OCI-LY3 (cell line): ENCODE results near the gene TPO.

ENCODE experiments used
- H2AFZ ChIP-seq: fragments of 200-600, 300-600 bp; shearing (Covaris generic); 2 replicates; pipeline ENCODE4 v1.6.0; 2014; ENCODE audit warnings: antibody characterized with exemption, low read depth, low read length
- H3K27ac ChIP-seq: fragments of 200-600, 300-600 bp; sonication (generic); 2 replicates; pipeline ENCODE4 v1.5.1; 2014; ENCODE audit warnings: mild to moderate bottlenecking, low read length, moderate library complexity, mixed read lengths
- H3K27me3 ChIP-seq: fragments of 200-600, 300-600 bp; sonication (generic); 2 replicates; pipeline ENCODE4 v1.6.1; 2014; ENCODE audit warnings: low read depth, low read length, mixed read lengths
- H3K36me3 ChIP-seq: fragments of 200-600, 300-600 bp; sonication (generic); replicated peaks from 2 replicates; pipeline ENCODE3; 2014; ENCODE audit warnings: low read depth, low read length, mixed read lengths
- H3K4me1 ChIP-seq: fragments of 300-600, 200-600 bp; sonication (generic); 2 replicates; pipeline ENCODE4 v1.6.1; 2014; ENCODE audit warnings: low read length, mixed read lengths
- H3K4me2 ChIP-seq: fragments of 200-600, 300-600 bp; sonication (generic); 2 replicates; pipeline ENCODE4 v1.6.1; 2014; ENCODE audit warnings: low read length, mixed read lengths
- H3K4me3 ChIP-seq: fragments of 300-600, 200-600 bp; sonication (generic); 2 replicates; pipeline ENCODE4 v1.5.1; 2014; ENCODE audit warnings: antibody characterized with exemption, mild to moderate bottlenecking, low read length, moderate library complexity
- H3K79me2 ChIP-seq: fragments of 300-600, 200-600 bp; shearing (Covaris generic); 2 replicates; pipeline ENCODE4 v1.6.1; 2014; ENCODE audit warnings: mild to moderate bottlenecking, low read length, mixed read lengths
- H3K9ac ChIP-seq: fragments of 300-600, 200-600 bp; shearing (Covaris generic); 2 replicates; pipeline ENCODE4 v1.6.0; 2014; ENCODE audit warnings: mild to moderate bottlenecking, low read length, moderate library complexity
- H3K9me3 ChIP-seq: fragments of 200-600, 300-600 bp; shearing (Covaris generic); 2 replicates; pipeline ENCODE4 v1.6.1; 2014; ENCODE audit warnings: low read length, mixed read lengths; ENCODE audit not compliant: insufficient read depth
- H4K20me1 ChIP-seq: fragments of 200-600, 300-600 bp; sonication (generic); 2 replicates; pipeline ENCODE4 v1.6.1; 2016; ENCODE audit warnings: low read length, mixed read lengths; ENCODE audit not compliant: insufficient read depth
- EZH2phosphoT487 ChIP-seq: fragments of 200-600 bp; shearing (Covaris generic); IDR thresholded peaks from 2 replicates; pipeline ENCODE4 v1.6.1; 2018; ENCODE audit warnings: antibody characterized with exemption, mixed run types, low read depth
- TF ChIP-seq, protein P1 (sequence below): fragments of 200-600, 300-600 bp; sonication (generic); IDR thresholded peaks from 2 replicates; pipeline ENCODE4 v1.5.1; 2014; ENCODE audit warnings: antibody characterized with exemption, low read length, low read depth

The TPO gene

GRCh38 chr2:1585635-1586034, 172.4 kb downstream of the TPO start:
- Histone ChIP-seq H3K36me3 (no peaks in the 10 kb centered on the region), H3K27me3 (no peaks in the 10 kb centered on the region; the same call in 1 of the 2 replicates), H3K9me3 (no peaks in the 10 kb centered on the region), H3K79me2 (no peaks in the 10 kb centered on the region), H2AFZ (no peak overlapping the region), H4K20me1 (no peaks in the 10 kb centered on the region), H3K4me3 (no peak overlapping the region), H3K9ac (no peak overlapping the region), H3K27ac (no peak overlapping the region), H3K4me1 (peaks cover 25% of the 10 kb centered on the region), H3K4me2 (no peak overlapping the region)
- no peak for TF ChIP-seq EZH2phosphoT487
- TF ChIP-seq, protein P1, sequence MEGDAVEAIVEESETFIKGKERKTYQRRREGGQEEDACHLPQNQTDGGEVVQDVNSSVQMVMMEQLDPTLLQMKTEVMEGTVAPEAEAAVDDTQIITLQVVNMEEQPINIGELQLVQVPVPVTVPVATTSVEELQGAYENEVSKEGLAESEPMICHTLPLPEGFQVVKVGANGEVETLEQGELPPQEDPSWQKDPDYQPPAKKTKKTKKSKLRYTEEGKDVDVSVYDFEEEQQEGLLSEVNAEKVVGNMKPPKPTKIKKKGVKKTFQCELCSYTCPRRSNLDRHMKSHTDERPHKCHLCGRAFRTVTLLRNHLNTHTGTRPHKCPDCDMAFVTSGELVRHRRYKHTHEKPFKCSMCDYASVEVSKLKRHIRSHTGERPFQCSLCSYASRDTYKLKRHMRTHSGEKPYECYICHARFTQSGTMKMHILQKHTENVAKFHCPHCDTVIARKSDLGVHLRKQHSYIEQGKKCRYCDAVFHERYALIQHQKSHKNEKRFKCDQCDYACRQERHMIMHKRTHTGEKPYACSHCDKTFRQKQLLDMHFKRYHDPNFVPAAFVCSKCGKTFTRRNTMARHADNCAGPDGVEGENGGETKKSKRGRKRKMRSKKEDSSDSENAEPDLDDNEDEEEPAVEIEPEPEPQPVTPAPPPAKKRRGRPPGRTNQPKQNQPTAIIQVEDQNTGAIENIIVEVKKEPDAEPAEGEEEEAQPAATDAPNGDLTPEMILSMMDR = no peak

DNA sequence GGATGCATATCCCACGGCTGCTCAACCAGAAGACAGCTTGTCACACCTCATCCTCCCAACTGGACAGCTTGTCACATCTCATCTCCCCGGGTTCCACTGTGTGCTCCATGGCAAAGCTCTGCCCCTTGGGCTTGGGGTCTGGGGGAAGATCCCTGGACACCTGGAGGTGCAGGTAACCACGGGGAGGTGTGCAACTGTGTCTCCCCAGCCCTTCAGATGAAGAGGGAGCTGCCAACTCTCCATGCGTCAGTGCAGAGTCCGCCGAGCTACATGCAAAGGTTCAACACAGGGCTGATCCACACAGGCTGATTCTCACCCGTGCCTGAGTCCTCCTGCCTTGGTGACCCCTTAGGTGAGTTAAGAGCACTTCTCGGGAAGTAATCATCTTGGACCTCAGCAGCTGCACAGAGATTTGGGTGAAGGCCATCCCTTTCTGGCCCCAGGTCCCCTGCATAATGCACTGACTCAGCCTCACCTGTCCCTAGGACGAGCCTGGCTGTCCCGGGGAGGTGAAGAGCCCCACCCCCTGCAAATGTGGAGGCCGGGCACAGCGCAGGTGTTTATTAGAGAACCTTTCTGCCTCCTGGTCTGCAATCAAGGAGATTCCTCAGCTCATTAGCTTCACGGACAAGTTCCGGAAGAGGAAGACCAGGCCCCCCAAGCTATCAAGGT, 173.1 kb downstream of the TPO start:
- Histone ChIP-seq H3K4me3 (no peak overlapping the region), H3K4me2 (no peak overlapping the region), H3K36me3 (no peaks in the 10 kb centered on the region)

DNA sequence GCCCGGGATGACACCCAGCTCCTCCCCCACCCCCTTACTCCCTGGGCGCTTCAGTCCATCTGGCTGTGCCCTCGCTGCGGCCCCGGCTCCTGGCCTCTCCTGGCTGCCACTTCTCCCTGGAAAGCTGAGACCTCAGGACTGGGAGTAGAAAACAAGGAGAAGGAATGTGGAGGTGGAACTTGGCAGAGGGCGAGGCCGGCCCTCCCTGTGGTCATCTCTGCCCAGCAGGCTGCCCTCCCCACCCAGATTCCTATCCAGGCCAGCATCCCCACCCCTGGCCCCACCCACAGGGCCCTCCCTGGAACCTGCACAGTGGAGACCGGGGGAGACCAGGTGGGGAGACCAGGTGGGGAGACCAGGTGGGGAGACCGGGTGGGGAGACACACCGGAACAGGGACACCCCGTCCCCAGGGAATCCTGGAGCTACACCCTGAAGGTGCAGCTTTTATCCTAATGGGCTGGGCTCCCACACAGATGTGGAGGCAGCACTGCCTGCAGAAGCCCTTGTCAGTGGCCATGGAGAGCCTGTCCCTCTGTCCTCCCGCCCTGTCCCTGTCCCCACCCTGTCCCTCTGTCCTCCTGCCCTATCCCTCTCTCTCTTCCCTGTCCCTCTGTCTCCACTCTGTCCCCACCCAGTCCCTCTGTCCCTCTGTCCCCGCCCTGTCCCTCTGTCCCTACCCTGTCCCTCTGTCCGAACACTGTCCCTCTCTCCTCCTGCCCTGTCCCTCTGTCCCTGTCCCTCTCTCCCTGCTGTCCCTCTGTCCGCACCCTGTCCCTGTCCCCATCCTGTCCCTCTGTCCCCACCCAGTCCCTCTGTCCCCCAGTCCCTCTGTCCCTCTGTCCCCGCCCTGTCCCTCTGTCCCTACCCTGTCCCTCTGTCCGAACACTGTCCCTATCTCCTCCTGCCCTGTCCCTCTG, 173.9 kb downstream of the TPO start:
- H3K9me3 ChIP-seq = no peaks in the 10 kb centered on the region
- peaks cover 41% of the 10 kb centered on the region for H3K4me1 ChIP-seq
- H3K27ac ChIP-seq = no peak overlapping the region
- H3K4me3 ChIP-seq = no peak overlapping the region
- no peak overlapping the region for H3K9ac ChIP-seq
- H3K36me3 ChIP-seq = no peaks in the 10 kb centered on the region
- H3K79me2 ChIP-seq = no peaks in the 10 kb centered on the region
- H4K20me1 ChIP-seq = no peaks in the 10 kb centered on the region
- no peak overlapping the region for H2AFZ ChIP-seq
- no peak overlapping the region for H3K4me2 ChIP-seq
- TF ChIP-seq EZH2phosphoT487 = no peak
- TF ChIP-seq, protein P1 = no peak
- no peaks in the 10 kb centered on the region for H3K27me3 ChIP-seq

More for the DNA sequence above, 173.1 kb downstream of the TPO start:
- no peak overlapping the region for H3K27ac ChIP-seq
- H3K9me3 ChIP-seq = no peaks in the 10 kb centered on the region
- H2AFZ ChIP-seq = no peak overlapping the region
- no peak for TF ChIP-seq EZH2phosphoT487
- TF ChIP-seq, protein P1 = no peak
- H3K79me2 ChIP-seq = no peaks in the 10 kb centered on the region
- no peaks in the 10 kb centered on the region; the same call in 1 of the 2 replicates for H3K27me3 ChIP-seq
- H4K20me1 ChIP-seq = no peaks in the 10 kb centered on the region
- H3K4me1 ChIP-seq = peaks cover 33% of the 10 kb centered on the region
- H3K9ac ChIP-seq = no peak overlapping the region
